GM19035 (cell line): ENCODE results near the gene NDUFA7.
"Not testable (repeated sequence)": the region's sequence is repeated elsewhere in the genome, so short reads cannot be mapped to it uniquely, and the experiment has no call there.

Source experiments
- ATAC-seq: cut with Tn5 transposase; IDR thresholded peaks from one replicate; pipeline ENCODE4 v1.9.1; 2021; ENCODE audit not compliant: unreplicated experiment

Gene NDUFA7

GRCh38 chr19:8320564-8321066 lies 560 bp downstream of the NDUFA7 start:
- peak; percentile 22 for ATAC-seq

- ATAC-seq = no peak
Measured at GRCh38 chr19:8319807-8320520, 1.2 kb downstream of the NDUFA7 start.

- not testable (repeated sequence) for ATAC-seq
Measured at GRCh38 chr19:8318835-8319234, 2.3 kb downstream of the NDUFA7 start.

GRCh38 chr19:8316351-8317125 lies 4.6 kb downstream of the NDUFA7 start:
- ATAC-seq = no peak

- not testable (repeated sequence) for ATAC-seq
Measured at GRCh38 chr19:8314981-8315640, 6.1 kb downstream of the NDUFA7 start.

GRCh38 chr19:8311461-8312260 lies 9.5 kb downstream of the NDUFA7 start:
- no peak for ATAC-seq

- no peak for ATAC-seq
Measured at GRCh38 chr19:8310342-8311055, 10.7 kb downstream of the NDUFA7 start.

GRCh38 chr19:8308891-8309291 lies 12.3 kb downstream of the NDUFA7 start:
- ATAC-seq = no peak

- peak; percentile 82 for ATAC-seq
Measured at GRCh38 chr19:8307965-8308866, 13.0 kb downstream of the NDUFA7 start, which contains the start of gene CD320. CD320 (minus strand) TSS chr19:8308358; CDS start chr19:8308290, 68 bp downstream.

- no peak for ATAC-seq
Measured at GRCh38 chr19:8307400-8307964, 13.7 kb downstream of the NDUFA7 start.

GRCh38 chr19:8306235-8307054 lies 14.7 kb downstream of the NDUFA7 start:
- ATAC-seq = no peak

GRCh38 chr19:8305798-8306197 lies 15.4 kb downstream of the NDUFA7 start:
- no peak for ATAC-seq

GRCh38 chr19:8304841-8305621 lies 16.1 kb downstream of the NDUFA7 start:
- no peak for ATAC-seq

GRCh38 chr19:8302734-8303133 lies 18.4 kb downstream of the NDUFA7 start:
- ATAC-seq = no peak

- ATAC-seq = no peak
Measured at GRCh38 chr19:8302357-8302691, 18.9 kb downstream of the NDUFA7 start.

GRCh38 chr19:8291337-8291736 lies 29.8 kb downstream of the NDUFA7 start:
- not testable (repeated sequence) for ATAC-seq

- not testable (repeated sequence) for ATAC-seq
Measured at GRCh38 chr19:8276508-8276907, 44.7 kb downstream of the NDUFA7 start.
